ENCODE results near the gene CES2.

The CES2 gene

DNA sequence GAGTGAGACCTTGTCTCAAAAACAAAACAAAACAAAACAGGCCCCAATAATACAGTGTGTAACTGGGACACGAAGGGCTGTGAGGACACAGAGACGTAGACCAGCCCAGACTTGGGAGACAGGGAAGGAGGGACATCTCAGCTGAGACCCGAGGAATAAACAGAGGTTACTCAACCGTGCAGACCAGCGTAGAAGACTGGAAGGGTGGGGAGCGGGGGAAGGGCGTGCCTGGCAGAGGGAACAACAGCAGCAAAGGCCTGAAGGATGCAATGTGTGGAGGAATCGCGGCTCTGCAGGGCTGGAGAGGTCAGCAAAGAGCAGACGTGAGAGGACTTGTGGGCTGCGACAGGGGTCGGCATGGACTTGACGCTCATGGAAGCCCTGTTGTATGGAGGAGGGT lies 41.4 kb downstream of the CES2 start:
- 0 out of 2 replicates have a peak, but pooled peaks cover 2% of the 10 kb centered on the region for H3K27me3 ChIP-seq (ENCODE audit: insufficient read depth, low read depth)
- H4K20me1 ChIP-seq (ENCODE audit: insufficient read depth), result no peaks in the 10 kb centered on the region
- TF ChIP-seq, protein P1, sequence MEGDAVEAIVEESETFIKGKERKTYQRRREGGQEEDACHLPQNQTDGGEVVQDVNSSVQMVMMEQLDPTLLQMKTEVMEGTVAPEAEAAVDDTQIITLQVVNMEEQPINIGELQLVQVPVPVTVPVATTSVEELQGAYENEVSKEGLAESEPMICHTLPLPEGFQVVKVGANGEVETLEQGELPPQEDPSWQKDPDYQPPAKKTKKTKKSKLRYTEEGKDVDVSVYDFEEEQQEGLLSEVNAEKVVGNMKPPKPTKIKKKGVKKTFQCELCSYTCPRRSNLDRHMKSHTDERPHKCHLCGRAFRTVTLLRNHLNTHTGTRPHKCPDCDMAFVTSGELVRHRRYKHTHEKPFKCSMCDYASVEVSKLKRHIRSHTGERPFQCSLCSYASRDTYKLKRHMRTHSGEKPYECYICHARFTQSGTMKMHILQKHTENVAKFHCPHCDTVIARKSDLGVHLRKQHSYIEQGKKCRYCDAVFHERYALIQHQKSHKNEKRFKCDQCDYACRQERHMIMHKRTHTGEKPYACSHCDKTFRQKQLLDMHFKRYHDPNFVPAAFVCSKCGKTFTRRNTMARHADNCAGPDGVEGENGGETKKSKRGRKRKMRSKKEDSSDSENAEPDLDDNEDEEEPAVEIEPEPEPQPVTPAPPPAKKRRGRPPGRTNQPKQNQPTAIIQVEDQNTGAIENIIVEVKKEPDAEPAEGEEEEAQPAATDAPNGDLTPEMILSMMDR (conservative IDR thresholded peaks at IDR 0.05; ENCODE audit: low read depth, low read length), result no peak
- no peak overlapping the region for H2AFZ ChIP-seq (ENCODE audit: low read depth)
- no peak overlapping the region for H3K4me3 ChIP-seq (IDR thresholded peaks at IDR 0.05; ENCODE audit: insufficient read depth, low read depth, low read length)
- H3K9ac ChIP-seq, result no peak overlapping the region
- no peaks in the 10 kb centered on the region for H3K36me3 ChIP-seq (ENCODE audit: insufficient read depth)
- no peaks in the 10 kb centered on the region for H3K79me2 ChIP-seq (ENCODE audit: insufficient read depth, low read depth)
- no peak overlapping the region for H3K27ac ChIP-seq
- no peak overlapping the region for H3K4me2 ChIP-seq
- peaks cover 10% of the 10 kb centered on the region for H3K4me1 ChIP-seq (ENCODE audit: low read depth, poor library complexity, severe bottlenecking)

DNA sequence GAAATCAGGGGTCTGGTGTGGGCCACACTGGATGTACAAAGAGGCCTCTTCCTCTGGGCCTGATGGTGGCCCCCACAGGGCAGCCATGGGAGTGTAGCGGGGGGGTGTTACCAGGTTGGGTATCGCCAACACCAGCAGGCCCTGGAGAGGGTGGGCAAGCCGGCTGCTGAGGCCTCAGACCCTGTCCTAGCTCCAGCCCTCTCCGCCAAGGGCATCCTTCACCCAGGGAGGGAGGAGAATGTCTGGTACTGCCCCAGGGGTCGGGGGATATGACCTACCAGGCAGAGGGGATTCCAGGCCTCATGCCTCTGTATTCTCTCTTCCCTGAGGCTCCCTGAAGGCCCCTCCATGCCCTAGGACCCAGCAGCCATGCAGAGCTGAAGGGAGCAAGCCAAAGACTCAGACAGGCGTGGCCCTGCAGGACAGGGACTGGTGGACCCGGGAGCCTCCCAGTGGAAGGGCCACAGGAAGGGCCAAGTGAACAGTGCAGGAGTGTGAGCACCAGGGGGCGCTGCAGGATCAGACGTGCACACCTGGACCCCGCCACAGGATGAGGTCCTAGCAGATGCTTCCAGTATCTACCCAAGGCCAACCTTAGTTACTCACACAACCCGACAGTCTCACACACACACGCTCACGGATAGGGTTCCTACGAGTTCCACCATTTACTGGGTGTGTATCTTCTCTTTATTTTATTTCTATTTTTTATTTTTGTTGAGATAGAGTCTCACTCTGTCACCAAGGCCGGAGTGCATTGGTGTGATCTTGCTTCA lies 42.2 kb downstream of the CES2 start:
- no peak overlapping the region for H3K9ac ChIP-seq
- H3K27me3 ChIP-seq (ENCODE audit: insufficient read depth, low read depth), result 0 out of 2 replicates have a peak, but pooled peaks cover 2% of the 10 kb centered on the region
- TF ChIP-seq, protein P1 (conservative IDR thresholded peaks at IDR 0.05; ENCODE audit: low read depth, low read length), result peak; percentile 94
- peaks cover 10% of the 10 kb centered on the region for H3K4me1 ChIP-seq (ENCODE audit: low read depth, poor library complexity, severe bottlenecking)
- no peaks in the 10 kb centered on the region for H4K20me1 ChIP-seq (ENCODE audit: insufficient read depth)
- H3K79me2 ChIP-seq (ENCODE audit: insufficient read depth, low read depth), result no peaks in the 10 kb centered on the region
- no peak overlapping the region for H3K4me3 ChIP-seq (IDR thresholded peaks at IDR 0.05; ENCODE audit: insufficient read depth, low read depth, low read length)
- peak overlapping the region; percentile 47; the same call in 1 of the 2 replicates for H2AFZ ChIP-seq (ENCODE audit: low read depth)
- H3K36me3 ChIP-seq (ENCODE audit: insufficient read depth), result no peaks in the 10 kb centered on the region
- H3K27ac ChIP-seq, result no peak overlapping the region
- H3K4me2 ChIP-seq, result no peak overlapping the region

DNA sequence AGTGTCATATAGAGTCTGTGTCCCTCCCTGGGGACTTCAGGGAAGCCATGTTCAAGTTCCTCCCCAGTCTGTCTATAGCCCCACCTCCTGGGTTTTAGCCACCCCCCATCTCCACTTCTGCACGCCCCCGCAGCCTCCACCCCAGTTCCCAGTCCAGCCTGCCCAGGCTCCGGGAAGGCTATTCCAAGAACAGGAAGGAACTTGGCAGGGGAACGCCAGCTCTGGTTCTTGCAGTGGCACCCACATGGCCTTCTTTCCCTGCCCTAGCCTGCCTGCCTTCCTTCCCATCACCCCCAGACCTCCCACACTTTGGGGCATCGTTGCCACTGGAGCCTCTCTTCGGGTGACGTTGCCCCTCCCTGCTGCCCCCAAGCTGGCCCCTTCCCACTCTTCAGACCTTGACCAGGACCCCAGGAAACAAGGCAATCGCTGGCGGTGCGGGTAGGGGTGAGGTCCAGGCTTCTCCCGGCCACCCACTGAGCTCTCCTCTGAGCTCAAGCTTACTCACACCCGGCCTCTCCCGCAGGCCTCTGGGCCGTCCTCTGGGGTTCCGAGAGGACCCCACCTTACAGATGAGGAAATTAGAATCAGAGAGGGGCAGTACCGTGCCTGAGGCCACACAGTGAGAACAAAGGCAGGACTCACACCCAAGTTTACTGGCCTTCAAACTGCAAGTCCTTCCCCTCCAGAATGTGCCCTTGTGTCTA lies 43.8 kb downstream of the CES2 start:
- Histone ChIP-seq H3K27ac (no peak overlapping the region), H4K20me1 (ENCODE audit: insufficient read depth) (no peaks in the 10 kb centered on the region), H3K9ac (no peak overlapping the region), H3K79me2 (ENCODE audit: insufficient read depth, low read depth) (no peaks in the 10 kb centered on the region), H3K4me1 (ENCODE audit: low read depth, poor library complexity, severe bottlenecking) (peaks cover 10% of the 10 kb centered on the region), H3K4me3 (IDR thresholded peaks at IDR 0.05; ENCODE audit: insufficient read depth, low read depth, low read length) (no peak overlapping the region), H3K27me3 (ENCODE audit: insufficient read depth, low read depth) (no peaks in the 10 kb centered on the region), H3K4me2 (no peak overlapping the region), H2AFZ (ENCODE audit: low read depth) (no peak overlapping the region), H3K36me3 (ENCODE audit: insufficient read depth) (no peaks in the 10 kb centered on the region)
- TF ChIP-seq, protein P1 (conservative IDR thresholded peaks at IDR 0.05; ENCODE audit: low read depth, low read length), result no peak

DNA sequence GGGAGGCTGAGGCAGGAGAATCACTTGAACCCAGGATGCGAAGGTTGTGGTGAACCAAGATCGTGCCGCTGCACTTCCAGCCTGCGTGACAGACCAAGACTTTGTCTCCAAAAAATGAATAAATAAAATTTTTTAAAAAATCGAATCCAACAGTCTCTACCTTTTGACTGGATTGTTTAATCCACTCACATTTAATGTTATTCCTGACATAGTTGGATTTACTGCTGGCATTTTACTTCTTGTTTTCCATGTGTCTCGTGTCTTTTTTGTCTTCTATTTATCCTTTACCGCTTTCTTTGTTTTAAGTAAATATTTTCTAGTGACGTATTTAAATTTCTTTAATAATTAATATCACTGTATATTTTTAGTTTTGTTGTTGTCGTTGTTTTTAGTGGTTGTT lies 47.7 kb downstream of the CES2 start:
- H3K4me1 ChIP-seq (ENCODE audit: low read depth, poor library complexity, severe bottlenecking), result peaks cover under 1% of the 10 kb centered on the region
- H2AFZ ChIP-seq (ENCODE audit: low read depth), result no peak overlapping the region
- TF ChIP-seq, protein P1 (conservative IDR thresholded peaks at IDR 0.05; ENCODE audit: low read depth, low read length), result no peak
- no peak overlapping the region for H3K4me2 ChIP-seq
- no peak overlapping the region for H3K9ac ChIP-seq
- H3K79me2 ChIP-seq (ENCODE audit: insufficient read depth, low read depth), result no peaks in the 10 kb centered on the region
- H3K27me3 ChIP-seq (ENCODE audit: insufficient read depth, low read depth), result no peaks in the 10 kb centered on the region
- H3K27ac ChIP-seq, result no peak overlapping the region
- no peaks in the 10 kb centered on the region for H4K20me1 ChIP-seq (ENCODE audit: insufficient read depth)
- H3K36me3 ChIP-seq (ENCODE audit: insufficient read depth), result no peaks in the 10 kb centered on the region
- H3K4me3 ChIP-seq (IDR thresholded peaks at IDR 0.05; ENCODE audit: insufficient read depth, low read depth, low read length), result no peak overlapping the region

Measured in KMS-11 (cell line).